ENCODE measurements around the gene P2RX1.

DNA sequence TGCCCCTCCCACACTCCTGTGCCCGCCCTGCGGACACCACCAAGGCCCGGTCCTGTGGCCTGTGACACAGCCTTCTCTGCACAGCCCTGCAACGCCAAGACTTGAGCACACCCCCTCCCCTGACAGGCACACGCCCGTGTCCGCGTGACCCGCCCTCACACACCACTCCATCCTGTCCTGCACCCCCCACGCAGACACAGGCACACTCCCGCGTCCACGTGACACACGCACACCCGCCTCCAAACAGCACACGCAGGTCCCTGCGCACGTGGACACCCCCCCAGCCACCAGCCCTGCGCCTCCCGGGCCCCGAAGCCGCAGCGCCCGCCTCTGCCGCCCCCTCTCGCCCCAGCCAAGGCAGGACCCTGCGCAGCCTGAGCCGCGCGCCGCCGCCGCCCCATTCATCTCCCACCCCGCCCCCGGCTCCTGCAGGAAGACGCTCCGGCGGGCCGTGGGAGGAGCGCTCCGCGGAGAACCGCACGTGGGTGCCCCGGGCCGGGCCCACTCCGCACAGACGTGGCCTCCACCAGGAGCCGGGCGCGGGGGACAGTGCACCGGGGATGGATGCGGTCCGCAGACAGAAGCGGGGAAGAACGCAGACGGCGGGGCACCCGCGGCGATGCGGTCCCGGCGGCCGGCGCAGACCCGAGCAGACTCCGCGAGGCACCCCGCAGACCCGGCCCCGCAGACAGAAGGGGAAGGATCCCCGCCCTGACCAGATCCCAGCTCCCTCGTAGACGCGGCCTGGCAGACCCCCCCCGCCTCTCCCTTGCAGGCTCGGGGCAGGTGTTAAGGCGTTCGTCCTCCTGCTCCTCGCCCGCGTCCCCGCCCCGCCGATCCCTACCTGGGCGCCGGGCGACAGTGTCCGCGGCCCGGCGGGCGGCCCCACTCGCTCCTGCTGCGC lies 23.9 kb downstream of the P2RX1 start:
- TF ChIP-seq CTCF (IDR thresholded peaks at IDR 0.05) (no peak), POLR2A (IDR thresholded peaks at IDR 0.05) (no peak)
